Panc1 (cell line): Measurements from ENCODE around the gene CIAPIN1. TPM values are rescaled to one million over a fixed set of nuclear protein-coding genes. Genes with fewer than 3 reads are reported as not detected.

ENCODE experiments used
- ATAC-seq: fragments of 200-7000 bp; cut with Tn5 transposase; 2 replicates; pipeline ENCODE4 v1.9.1; 2020; ENCODE audit warnings: mild to moderate bottlenecking, moderate library complexity
- BruUV-seq: library from RNA; stranded (reverse); fragments of 400-500 nt; replicated peaks from 2 replicates; lab custom pipeline; 2021; lab: Mats Ljungman, UMichigan
- CTCF ChIA-PET: fragments of 300-600 bp; sonication (Branson Sonifier 250); formaldehyde crosslinking; loops from one replicate; lab custom pipeline; 2022; ENCODE audit warnings: antibody characterized with exemption; lab: Charles Lee
- POLR2A ChIA-PET: fragments of 300-600 bp; sonication (Branson Sonifier 250); formaldehyde crosslinking; loops from one replicate; lab custom pipeline; 2022; ENCODE audit warnings: antibody characterized with exemption; lab: Charles Lee
- DNase-seq: peaks from one replicate; pipeline ENCODE4 v3.0.0-alpha.2; 2010; ENCODE audit warnings: low read depth, low spot score
- H3K27ac ChIP-seq: 2 replicates; pipeline ENCODE4 v1.5.1; 2011; ENCODE audit warnings: mild to moderate bottlenecking, low read length, inconsistent platforms
- H3K27me3 ChIP-seq: fragments of 200-500 bp; sonication (Bioruptor generic); 2 replicates; pipeline ENCODE4 v1.6.0; 2014; ENCODE audit warnings: low read length, inconsistent platforms; ENCODE audit not compliant: control insufficient read depth, insufficient read depth
- H3K36me3 ChIP-seq: fragments of 200-500 bp; sonication (Bioruptor generic); 2 replicates; pipeline ENCODE4 v1.5.1; 2014; ENCODE audit warnings: inconsistent platforms, mild to moderate bottlenecking, low read length, moderate library complexity; ENCODE audit not compliant: control insufficient read depth, insufficient read depth
- H3K4me1 ChIP-seq: 2 replicates; pipeline ENCODE4 v1.5.1; 2011; ENCODE audit warnings: inconsistent platforms, mild to moderate bottlenecking, low read length, moderate library complexity; ENCODE audit not compliant: control insufficient read depth, insufficient read depth
- H3K4me3 ChIP-seq, 2 experiments: 2 replicates each; pipeline ENCODE4 v1.5.1; 2011 to 2012; ENCODE audit warnings: low read depth in 2 of 2, low read length in 2 of 2, mild to moderate bottlenecking in 2 of 2, inconsistent platforms in 1 of 2, moderate library complexity in 1 of 2
- H3K9me3 ChIP-seq: fragments of 200-500 bp; sonication (Bioruptor generic); 2 replicates; pipeline ENCODE4 v1.5.1; 2014; ENCODE audit warnings: low read depth, mild to moderate bottlenecking, inconsistent platforms, low read length, moderate library complexity; ENCODE audit not compliant: control insufficient read depth, insufficient read depth
- CTCF ChIP-seq: fragments of 450-650 bp; IDR thresholded peaks from 2 replicates; pipeline ENCODE4 v1.5.1; 2017; ENCODE audit warnings: mild to moderate bottlenecking
- POLR2AphosphoS5 ChIP-seq: IDR thresholded peaks from 2 replicates; pipeline ENCODE4 v1.6.1; 2012; ENCODE audit warnings: mild to moderate bottlenecking, low read depth, low read length, moderate library complexity
- REST ChIP-seq, 2 experiments: IDR thresholded peaks; 2 replicates each; pipeline ENCODE4 v1.6.1; 2011 to 2012; ENCODE audit warnings: low read depth in 2 of 2, control low read depth in 1 of 2, low read length in 1 of 2, mild to moderate bottlenecking in 1 of 2, moderate library complexity in 1 of 2; ENCODE audit not compliant: insufficient read depth in 1 of 2
- SIN3A ChIP-seq: IDR thresholded peaks from 2 replicates; pipeline ENCODE4 v1.6.1; 2012; ENCODE audit warnings: low read depth, mild to moderate bottlenecking, low read length, moderate library complexity, borderline replicate concordance; ENCODE audit not compliant: insufficient read depth
- TCF7L2 ChIP-seq: IDR thresholded peaks from 2 replicates; pipeline ENCODE4 v1.6.1; 2011; ENCODE audit warnings: mild to moderate bottlenecking, low read depth, low read length, inconsistent platforms
- in situ Hi-C: cut with HindIII; loops from 2 replicates; pipeline ENCODE4 v1.10.0; 2016; ENCODE audit warnings: low sequenced_read_pairs, low pct_unique_long_range_greater_than_20kb
- intact Hi-C: fragments of 100-400 bp; cut with micrococcal nuclease; formaldehyde crosslinking; loops from one replicate; pipeline ENCODE4 v1.10.0; 2022; ENCODE audit not compliant: unreplicated experiment
- total RNA-seq: library from RNA; stranded (reverse); gene quantifications from one replicate; pipeline ENCODE4 v1.2.1, GENCODE V29; 2021; ENCODE audit not compliant: unreplicated experiment

CIAPIN1 gene
- total RNA-seq, 1 experiment from 2014 or later, result 64.0 TPM

GRCh38 chr16:57388359-57389086, 58.7 kb downstream of the CIAPIN1 start:
- no peak overlapping the region for H3K27ac ChIP-seq
- H3K36me3 ChIP-seq, result no peaks in the 10 kb centered on the region
- CTCF ChIA-PET, result interaction anchor here (0.7 kb wide), 1 partner anchor 22 kb away, joined by 13 read pairs; no protein-coding TSS in a partner anchor
- DNase-seq (no peak), ATAC-seq (no peak)
- BruUV-seq, result no TSS peak
- H3K4me3 ChIP-seq, result no peak overlapping the region
- POLR2A ChIA-PET, result no interaction called here
- in situ Hi-C loops, result no loop called here
- intact Hi-C loops, result no loop called here
- TF ChIP-seq CTCF (no peak), REST (IDR thresholded peaks at IDR 0.05; ENCODE audit: insufficient read depth in 1 of 2, low read depth in 2 of 2, low read length in 1 of 2) (no peak), TCF7L2 (no peak), POLR2AphosphoS5 (no peak), SIN3A (no peak)
- H3K27me3 ChIP-seq, result no peaks in the 10 kb centered on the region
- no peaks in the 10 kb centered on the region for H3K4me1 ChIP-seq
- no peaks in the 10 kb centered on the region for H3K9me3 ChIP-seq

GRCh38 chr16:57387598-57388354, 59.4 kb downstream of the CIAPIN1 start:
- ATAC-seq, result no peak
- intact Hi-C loops, result no loop called here
- H3K9me3 ChIP-seq, result no peaks in the 10 kb centered on the region
- ChIA-PET POLR2A (no interaction called here), CTCF (interaction anchor here (0.7 kb wide), 1 partner anchor 22 kb away, joined by 13 read pairs; no protein-coding TSS in a partner anchor)
- no peaks in the 10 kb centered on the region for H3K36me3 ChIP-seq
- TF ChIP-seq CTCF, result no peak
- no peak for TF ChIP-seq SIN3A
- no peak for TF ChIP-seq TCF7L2
- TF ChIP-seq POLR2AphosphoS5, result no peak
- no peak for TF ChIP-seq REST (IDR thresholded peaks at IDR 0.05; ENCODE audit: insufficient read depth in 1 of 2, low read depth in 2 of 2, low read length in 1 of 2)
- no peak overlapping the region for H3K4me3 ChIP-seq
- H3K27ac ChIP-seq, result no peak overlapping the region
- no peak for DNase-seq
- no TSS peak for BruUV-seq
- no peaks in the 10 kb centered on the region for H3K27me3 ChIP-seq
- in situ Hi-C loops, result no loop called here
- no peaks in the 10 kb centered on the region for H3K4me1 ChIP-seq
